Posterior cingulate gyrus (tissue), 11 donors: ENCODE data around the gene FAM20C.
"Not testable (repeated sequence)": the region's sequence is repeated elsewhere in the genome, so short reads cannot be mapped to it uniquely, and the experiment has no call there.

Experiments used
- DNase-seq, 10 donors: peaks; one replicate each; pipeline versions ENCODE4 v3.0.0 to v3.0.0-alpha.2; 2020 to 2021; ENCODE audit warnings: mixed read lengths in 3 of 10
- intact Hi-C: fragments of 100-400 bp; cut with DNase I; formaldehyde crosslinking; loops from one replicate; pipeline ENCODE4 v1.15.1; 2023

FAM20C gene

GRCh38 chr7:204326-204725, 12.0 kb downstream of the FAM20C start:
- intact Hi-C loops: no loop called here
- DNase-seq: no peak

- intact Hi-C loops: no loop called here
- DNase-seq: peak in 1 of 10 donors; percentile 94
Observed at GRCh38 chr7:205115-206010, 13.0 kb downstream of the FAM20C start.

- intact Hi-C loops, DNase-seq: not testable (repeated sequence)
Observed at GRCh38 chr7:206351-206750, 14.0 kb downstream of the FAM20C start.

GRCh38 chr7:207418-208129, 15.2 kb downstream of the FAM20C start:
- intact Hi-C loops: no loop called here
- DNase-seq: no peak

- DNase-seq: no peak
- intact Hi-C loops: no loop called here
Observed at GRCh38 chr7:208130-208673, 15.8 kb downstream of the FAM20C start.

- intact Hi-C loops: no loop called here
- DNase-seq: no peak
Observed at GRCh38 chr7:208816-209215, 16.4 kb downstream of the FAM20C start.

- intact Hi-C loops: no loop called here
- DNase-seq: no peak
Observed at GRCh38 chr7:209416-209815, 17.0 kb downstream of the FAM20C start.

- intact Hi-C loops: no loop called here
- no peak for DNase-seq
Observed at GRCh38 chr7:209906-210305, 17.5 kb downstream of the FAM20C start.

GRCh38 chr7:210401-210925, 18.1 kb downstream of the FAM20C start:
- DNase-seq: no peak
- intact Hi-C loops: no loop called here

- intact Hi-C loops: no loop called here
- no peak for DNase-seq
Observed at GRCh38 chr7:211033-211714, 18.8 kb downstream of the FAM20C start.

- intact Hi-C loops: no loop called here
- no peak for DNase-seq
Observed at GRCh38 chr7:211715-212058, 19.3 kb downstream of the FAM20C start.

GRCh38 chr7:212754-213153, 20.4 kb downstream of the FAM20C start:
- DNase-seq: no peak
- intact Hi-C loops: no loop called here

GRCh38 chr7:213324-213993, 21.1 kb downstream of the FAM20C start:
- DNase-seq: peak in 1 of 10 donors; percentile 65
- intact Hi-C loops: no loop called here

GRCh38 chr7:214410-215212, 22.2 kb downstream of the FAM20C start:
- DNase-seq: peak in 1 of 10 donors; percentile 66
- intact Hi-C loops: no loop called here

GRCh38 chr7:216360-217300, 24.3 kb downstream of the FAM20C start:
- DNase-seq: peak in 1 of 10 donors; percentile 76
- intact Hi-C loops: no loop called here

GRCh38 chr7:217781-218180, 25.4 kb downstream of the FAM20C start:
- DNase-seq: peak in 1 of 10 donors; percentile 64

GRCh38 chr7:218316-218715, 25.9 kb downstream of the FAM20C start:
- intact Hi-C loops: no loop called here
- peak in 1 of 10 donors; percentile 78 for DNase-seq

More at GRCh38 chr7:217781-218180, 25.4 kb downstream of the FAM20C start:
- intact Hi-C loops: no loop called here

- peak in 1 of 10 donors; percentile 86 for DNase-seq
- intact Hi-C loops: no loop called here
Observed at GRCh38 chr7:218896-219580, 26.7 kb downstream of the FAM20C start.
